ENCODE results near the gene CCDC33.

The CCDC33 gene

DNA sequence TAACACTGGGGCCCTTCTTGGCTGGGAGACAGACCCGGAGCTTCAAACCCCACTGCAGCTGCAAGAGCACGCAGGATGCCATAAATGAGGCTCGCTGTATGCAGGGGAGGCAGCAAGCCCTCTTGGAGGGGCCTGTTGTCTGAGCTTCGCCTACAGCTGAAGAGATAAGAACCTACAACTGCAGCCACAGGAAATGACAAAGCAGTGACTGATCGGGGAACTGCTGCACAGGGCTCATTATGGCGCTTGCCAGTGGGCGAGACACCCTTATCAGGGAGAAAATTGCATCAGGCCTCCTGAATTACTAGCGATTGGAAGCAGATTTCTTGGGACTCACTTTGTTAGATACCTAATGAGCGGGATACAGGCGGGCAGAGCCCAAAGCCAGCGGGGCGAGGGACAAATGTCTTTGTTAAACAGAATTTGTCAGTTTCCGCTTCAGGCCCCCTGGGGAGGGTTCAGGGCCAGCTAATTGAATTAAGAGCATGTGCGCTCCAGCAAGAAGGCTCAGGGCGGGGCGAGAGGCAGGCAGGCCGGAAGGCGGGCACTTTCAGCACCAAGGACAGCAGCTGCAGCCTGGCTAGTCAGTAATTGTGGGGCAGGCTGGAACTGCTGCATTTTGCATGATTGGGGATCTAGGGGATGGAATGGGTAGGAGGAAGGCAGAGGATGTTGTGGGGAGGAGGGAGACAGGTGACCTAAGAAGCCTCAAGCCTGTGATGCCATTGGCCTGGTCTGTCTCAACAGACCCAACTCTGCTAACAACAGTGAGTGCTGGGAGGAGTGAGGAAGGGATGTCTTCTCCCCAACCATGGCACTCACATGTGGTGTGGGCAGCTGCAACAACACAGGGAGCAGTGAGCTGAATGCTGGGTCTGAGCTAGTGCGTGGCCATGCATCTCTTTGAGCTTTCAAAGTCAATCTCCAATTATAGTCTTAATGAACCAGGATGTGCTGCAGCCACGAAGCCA is 55.3 kb downstream of the CCDC33 start:
- DNase-seq, result peak; percentile 52

GRCh38 chr15:74293021-74293810 is 57.1 kb downstream of the CCDC33 start:
- DNase-seq, result no peak

DNA sequence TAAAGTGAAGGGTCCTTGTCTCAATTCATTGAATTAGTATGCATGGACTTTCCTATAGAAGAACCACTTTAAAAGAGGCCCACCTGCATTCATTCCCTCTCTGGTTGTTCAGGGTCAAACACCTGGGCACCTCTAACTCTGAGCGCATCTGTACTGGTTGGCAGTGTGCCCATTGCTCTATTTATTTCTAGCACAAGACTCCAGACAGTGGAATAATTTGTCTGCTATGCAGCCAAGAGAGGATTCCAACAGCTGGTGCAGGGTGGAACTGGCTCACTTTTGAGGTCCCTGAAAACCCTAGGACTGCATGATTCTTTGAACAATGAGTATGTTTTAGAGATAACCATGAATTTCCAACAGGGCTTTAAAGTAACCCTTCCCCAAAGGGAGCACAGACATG is 57.9 kb downstream of the CCDC33 start:
- no peak for DNase-seq

GRCh38 chr15:74295800-74296199 is 59.7 kb downstream of the CCDC33 start:
- DNase-seq, result no peak

GRCh38 chr15:74297887-74298286 is 61.8 kb downstream of the CCDC33 start:
- no peak for DNase-seq

- no peak for DNase-seq
Observed at GRCh38 chr15:74300057-74300795, 64.1 kb downstream of the CCDC33 start.

DNA sequence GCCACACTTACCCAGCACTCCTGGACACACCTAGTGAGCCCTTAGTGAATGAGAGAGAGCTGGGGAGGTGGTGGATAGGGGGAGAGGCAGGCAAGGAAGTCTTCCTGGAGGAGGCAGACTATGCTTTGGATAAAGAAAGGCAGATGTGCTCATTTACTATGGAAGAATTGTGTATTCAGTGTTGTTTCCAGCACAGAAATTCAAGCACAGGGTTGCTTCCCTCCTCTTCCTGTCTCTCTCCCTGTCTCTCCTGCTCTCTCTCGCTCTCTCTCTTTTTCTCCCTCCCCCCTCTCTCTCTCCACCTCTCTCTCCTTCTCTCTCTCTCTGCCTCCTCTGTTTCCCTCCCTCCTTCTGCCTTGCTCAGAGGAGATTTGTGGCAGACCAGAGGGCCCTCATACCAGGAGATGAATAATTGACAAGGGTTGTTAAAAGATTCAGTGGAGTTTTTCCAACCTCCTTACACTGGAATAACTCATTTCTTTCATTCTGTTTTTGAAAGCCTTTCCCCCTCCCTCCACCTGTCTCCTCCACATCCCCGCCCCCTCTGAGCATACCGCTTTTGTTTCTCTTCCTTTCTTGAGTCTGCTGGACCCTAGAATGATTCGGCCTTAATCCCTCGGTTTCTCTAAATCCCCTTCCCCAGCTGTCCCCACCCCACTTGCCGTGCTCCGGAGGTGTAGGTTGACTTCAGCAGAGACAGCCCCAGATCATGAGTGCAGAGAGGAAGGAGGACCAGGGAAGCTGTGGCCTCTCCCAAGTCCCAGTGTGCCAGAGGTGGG is 65.6 kb downstream of the CCDC33 start:
- no peak for DNase-seq

- DNase-seq, result no peak
Observed at GRCh38 chr15:74302821-74303359, 66.8 kb downstream of the CCDC33 start.

DNA sequence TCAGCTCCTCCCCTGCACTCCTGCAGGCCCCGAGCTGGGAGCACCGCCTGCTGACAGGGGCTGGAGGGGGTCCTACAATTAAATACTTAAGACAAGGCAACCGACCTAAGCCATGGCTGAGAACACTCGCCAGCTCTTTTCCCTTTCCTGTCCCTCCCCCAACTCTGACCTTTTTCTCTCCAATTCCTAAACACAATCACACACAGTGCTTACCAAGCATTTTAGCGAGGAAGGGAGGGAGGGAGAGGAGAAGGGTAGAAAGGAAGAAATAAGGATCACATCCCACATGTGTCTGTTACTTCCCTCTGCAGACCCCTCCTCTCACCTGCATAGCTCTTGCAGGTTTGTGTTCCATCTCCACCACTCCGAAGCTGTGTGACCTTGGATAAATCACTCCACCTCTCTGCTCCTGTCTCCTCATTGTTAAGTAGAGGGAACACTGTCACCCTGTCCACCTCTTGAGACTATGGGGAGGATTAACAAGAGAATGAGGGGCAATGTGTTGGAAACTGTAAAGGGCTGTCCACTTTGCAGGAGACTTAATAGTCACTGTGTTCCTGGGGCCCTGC is 67.7 kb downstream of the CCDC33 start:
- no peak for DNase-seq

GRCh38 chr15:74304431-74304830 is 68.3 kb downstream of the CCDC33 start:
- DNase-seq, result no peak

- DNase-seq, result no peak
Observed at GRCh38 chr15:74305687-74306086, 69.6 kb downstream of the CCDC33 start.

GRCh38 chr15:74306781-74307217 is 70.7 kb downstream of the CCDC33 start:
- no peak for DNase-seq

DNA sequence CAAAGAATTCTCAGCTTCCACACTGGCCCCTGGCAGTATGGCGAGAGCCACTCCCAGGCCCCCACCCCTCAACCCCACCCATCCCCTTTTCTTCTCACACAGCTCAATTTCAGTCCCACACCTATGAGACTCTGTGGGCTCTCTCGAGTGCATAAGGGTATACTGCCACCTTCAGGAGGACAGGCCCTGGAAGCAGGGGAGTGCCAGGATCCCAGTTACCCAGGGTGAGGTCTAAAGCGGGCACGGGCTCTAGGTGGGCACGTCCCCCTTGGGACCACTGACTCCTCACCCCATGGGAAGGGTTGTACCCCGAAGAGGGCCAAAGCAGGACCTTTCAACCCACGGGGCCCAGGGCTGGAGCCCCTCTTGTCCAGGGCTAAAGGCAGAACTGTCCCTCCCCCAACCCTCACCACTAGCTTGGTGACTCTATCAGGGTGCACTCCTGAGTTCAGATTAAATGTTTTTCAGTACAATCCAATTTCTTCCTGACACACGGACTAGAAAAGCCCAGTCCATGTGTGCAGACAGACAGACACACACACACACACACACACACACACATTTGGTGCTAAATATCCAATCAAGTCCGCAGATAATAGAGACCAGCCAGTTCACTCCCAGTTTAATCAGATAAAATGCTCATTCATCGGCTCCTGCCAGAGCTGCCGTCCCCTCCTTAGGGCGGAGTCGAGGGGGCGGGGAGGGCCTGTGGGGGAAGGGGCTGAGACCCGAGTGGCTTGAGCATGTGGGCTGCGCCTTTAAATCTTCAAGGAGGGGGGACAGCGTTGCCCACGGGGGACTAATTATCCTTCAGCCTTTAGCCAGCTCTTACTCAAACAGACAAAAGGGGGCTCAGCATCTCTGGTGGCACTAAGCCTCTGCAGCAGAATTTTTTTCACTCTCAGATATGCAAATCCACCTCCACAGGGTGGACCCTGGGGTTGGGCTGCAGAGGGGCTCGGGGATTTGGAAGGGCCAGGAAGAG is 72.0 kb downstream of the CCDC33 start:
- peak; percentile 37 for DNase-seq

DNA sequence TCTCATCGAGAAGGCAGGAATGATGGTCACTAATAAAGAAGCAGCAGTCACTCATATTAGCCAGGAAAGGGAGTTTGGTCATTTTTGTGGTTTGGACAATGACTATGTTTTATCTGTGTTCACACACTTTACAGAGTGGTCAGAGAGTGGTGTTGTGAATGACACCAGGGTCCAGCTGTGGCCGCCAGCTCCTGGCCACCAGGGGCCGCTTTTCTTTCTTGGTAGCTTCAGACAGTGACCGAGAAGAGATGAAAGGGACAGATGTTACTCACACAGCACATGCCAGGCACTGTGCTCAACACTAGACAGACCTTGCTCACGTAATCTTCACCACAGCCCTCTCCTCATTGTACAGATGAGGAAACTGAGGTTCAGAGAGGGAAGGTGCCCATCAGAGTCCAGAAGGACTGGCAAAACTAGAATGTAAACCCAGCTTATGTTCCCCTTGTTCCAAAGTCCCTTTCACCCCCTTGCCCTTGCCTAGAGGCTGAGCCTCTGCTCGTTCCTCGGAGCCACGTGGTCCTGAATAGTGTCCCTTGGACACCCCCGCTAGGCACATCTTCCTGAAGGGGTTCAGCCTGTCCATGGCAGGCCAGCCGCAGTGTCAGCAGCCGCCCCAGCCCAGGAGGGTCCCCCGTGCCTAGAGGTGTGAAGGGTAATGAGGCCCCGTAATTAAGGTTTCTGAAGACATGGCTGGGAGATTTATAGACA is 75.8 kb downstream of the CCDC33 start:
- no peak for DNase-seq

DNA sequence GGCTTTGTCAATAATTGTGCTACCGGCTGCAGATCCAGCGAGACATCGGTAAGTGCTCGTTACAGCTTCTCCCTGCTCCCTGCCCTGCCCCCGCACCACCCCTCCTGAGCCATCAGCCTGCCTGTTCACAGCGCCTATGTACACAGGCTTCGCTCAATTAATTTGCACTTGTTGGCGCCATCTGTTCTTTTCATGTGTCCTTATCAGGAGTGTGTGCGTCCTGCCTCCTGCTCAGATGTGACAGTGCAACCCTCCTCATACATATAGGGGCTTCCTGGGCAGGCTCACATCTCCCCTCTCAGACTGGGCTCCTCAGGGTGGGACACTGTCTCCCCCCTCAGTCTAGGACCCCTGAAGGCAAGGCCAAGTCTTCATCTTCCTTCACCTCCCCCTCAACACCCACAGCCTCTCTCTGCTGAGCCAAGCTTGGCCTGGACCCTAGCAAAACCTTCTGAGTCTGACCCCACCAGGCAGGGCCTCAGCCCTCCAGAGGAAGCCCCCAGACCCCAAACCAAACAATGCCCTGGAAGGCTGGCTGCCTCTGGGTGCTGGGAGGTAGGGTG is 76.4 kb downstream of the CCDC33 start:
- no peak for DNase-seq

GRCh38 chr15:74313889-74314288 is 77.8 kb downstream of the CCDC33 start:
- no peak for DNase-seq

DNA sequence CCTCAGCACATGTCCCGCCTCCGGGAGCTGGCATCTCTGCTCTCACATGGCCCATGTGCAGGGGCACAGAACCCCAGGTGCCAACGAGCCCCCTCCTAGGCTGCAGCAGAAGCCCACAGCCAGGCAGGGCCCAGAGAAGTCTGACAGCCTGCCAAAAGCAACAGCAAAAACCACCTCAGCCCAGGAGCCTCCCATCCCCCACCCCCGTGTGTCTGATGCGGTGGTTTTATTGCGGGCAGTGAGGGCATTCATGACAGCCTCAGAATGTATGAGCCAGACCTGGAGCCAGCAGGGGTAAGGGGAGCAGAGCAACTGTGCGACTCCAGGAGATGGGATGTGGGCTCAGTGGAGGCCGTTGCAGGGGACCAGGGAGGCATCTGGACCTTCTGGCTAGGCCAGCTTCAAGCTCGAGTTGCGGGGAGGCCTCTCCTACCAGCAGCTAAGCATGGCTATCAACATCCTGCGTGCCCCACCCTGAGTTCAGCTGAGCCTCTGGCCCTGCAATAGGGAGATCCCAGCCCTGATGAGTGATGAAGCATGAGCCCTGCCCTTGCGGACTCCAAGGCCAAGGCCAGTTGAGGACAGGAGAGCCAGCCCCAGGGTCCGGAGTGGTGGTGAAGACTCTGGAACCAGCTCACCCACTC is 78.8 kb downstream of the CCDC33 start:
- no peak for DNase-seq

GRCh38 chr15:74315626-74316025 is 79.5 kb downstream of the CCDC33 start:
- no peak for DNase-seq

DNA sequence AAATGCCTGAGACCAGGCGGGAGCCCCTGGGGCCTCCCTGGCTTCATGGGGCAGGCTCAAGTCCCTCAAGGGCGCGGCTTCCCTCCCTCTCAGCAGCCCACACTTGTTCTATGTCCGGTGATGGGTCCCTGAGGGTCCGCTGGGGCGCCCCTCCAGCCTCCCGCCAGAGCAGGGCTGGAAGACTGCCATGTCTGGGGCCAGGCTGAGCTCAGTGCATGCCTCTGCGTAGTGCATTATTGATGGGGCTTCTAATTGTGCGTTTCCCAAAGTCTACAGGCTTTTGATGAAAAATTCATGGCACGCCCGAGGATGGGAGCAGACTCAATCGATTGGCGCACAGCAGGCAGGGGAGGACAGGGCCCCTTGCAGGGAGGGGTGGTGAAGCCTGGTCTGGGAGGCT is 80.0 kb downstream of the CCDC33 start:
- no peak for DNase-seq

All from T1000 (cell line).